Regular cardiac myocyte (primary cell): Measurements from ENCODE around the gene TICAM2. TPM values are rescaled to one million over a fixed set of nuclear protein-coding genes. Genes with fewer than 3 reads are reported as not detected.

Experiments
- total RNA-seq: library from RNA; depleted of rRNA; stranded (reverse); fragments of >200 nt; gene quantifications from 2 replicates; pipeline ENCODE4 v1.2.3, GENCODE V29; 2014

The TICAM2 gene, protein sequence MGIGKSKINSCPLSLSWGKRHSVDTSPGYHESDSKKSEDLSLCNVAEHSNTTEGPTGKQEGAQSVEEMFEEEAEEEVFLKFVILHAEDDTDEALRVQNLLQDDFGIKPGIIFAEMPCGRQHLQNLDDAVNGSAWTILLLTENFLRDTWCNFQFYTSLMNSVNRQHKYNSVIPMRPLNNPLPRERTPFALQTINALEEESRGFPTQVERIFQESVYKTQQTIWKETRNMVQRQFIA
- 3.1 and 6.3 TPM in 2 replicates for total RNA-seq

GRCh38 chr5:115601701-115602590 is at the start of gene TICAM2:
TICAM2 (minus strand) TSS chr5:115602479; CDS start chr5:115581256, 21,223 bp downstream.

DNA sequence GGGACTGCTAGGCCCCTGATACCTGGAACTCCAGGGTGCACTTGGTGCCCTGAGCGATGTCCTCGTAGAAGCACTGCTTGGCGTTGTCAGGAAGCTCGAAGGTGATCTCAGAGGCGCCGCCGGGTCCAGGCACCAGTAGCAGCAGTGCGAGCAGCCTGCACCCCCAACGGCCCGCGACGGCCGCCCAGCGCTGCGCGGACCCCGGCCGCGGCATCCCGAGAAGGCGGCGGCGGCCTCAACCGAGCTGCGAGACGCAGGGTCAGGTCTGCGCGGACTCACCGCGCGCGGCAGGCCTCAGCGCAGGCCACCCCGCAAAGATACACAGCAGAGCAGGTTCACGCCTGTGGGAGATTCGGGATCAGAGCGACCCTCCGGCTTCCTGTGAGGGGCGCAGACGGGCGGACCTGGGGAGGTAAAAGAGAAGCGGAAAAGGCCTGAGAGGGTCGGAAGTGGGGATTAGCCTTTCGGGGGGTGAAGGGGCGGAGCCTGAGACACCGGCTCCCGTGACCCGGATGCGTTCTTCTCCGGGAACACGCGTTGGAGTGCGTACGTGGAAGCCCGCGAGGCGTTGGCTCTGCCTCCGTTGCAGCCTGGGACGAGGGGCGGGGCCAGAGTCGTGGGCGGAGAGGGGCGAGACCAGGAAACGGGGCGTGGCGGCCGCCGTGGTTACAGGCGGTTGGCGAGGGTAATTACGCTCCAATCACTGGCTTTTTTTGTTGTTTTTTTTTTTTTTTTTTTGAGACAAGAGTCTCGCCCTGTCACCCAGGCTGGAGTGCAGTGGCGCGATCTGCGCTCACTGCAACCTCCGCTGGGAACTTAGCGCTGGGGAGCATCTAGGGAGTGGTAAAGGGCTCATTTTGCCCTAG is 23.5 kb upstream of the TICAM2 start, which contains the start of gene TMED7:
Gene TMED7, minus strand, starts transcription at position 458 of the 866 bp plus-strand sequence. Its CDS starts 244 bp downstream, at position 214.

DNA sequence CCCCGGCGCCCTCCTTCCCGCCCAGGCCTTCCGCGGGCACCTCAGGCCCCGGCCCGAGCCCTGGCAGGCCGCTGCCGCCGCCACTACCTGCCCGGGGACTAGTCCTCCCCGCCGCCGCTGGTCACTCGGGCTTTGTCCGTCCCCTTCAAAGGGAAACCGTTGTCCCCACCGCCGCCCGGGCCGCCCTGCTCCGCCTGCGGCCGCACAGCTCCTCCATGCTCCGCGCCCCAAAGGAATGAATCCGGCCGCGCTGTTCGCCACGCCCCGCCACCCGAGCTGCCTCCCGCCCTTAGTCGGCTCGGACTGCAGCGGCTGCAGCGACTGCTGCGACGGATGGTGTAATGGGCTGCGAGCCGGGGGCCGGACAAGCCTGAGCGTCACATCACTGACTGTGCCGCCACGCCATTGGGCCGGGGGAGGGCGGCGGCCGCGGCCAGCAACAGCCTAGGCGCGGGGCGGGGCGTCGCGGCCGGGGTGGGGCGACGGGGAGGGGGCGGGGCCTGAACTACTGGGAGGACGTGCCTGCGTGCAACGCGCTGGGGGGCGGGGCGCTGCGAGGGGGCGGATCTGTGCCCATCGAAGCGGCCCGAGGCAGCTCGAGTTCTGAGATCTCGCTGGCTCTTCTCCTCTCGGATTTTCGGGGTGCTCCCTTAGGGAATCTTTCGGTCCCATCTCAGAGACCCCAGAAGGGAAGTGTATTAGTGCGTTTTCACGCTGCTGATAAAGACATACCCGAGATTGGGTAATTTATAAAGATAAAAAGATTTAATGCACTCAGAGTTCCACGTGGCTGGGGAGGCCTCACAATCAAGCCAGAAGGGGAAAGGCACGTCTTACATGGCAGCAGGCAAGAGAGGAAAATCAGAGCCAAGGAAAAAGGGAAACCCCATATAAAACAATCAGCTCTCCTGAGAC is 57.6 kb downstream of the TICAM2 start, which contains the start of gene FEM1C:
Gene FEM1C, minus strand, starts transcription at position 340 of the 915 bp plus-strand sequence. CDS start 1,282 bp downstream, outside the sequence.

Other genes starting within 250 kb of the TICAM2 start
- 26.2 and 29.3 TPM in 2 replicates for gene FEM1C, start 57.7 kb downstream of the TICAM2 start, total RNA-seq
- 214 and 242 TPM in 2 replicates for gene TMED7, start 23.6 kb upstream of the TICAM2 start, total RNA-seq
- 1.5 and 3.4 TPM in 2 replicates for gene CDO1, start 214.2 kb upstream of the TICAM2 start, total RNA-seq
- gene ATG12, start 239.1 kb upstream of the TICAM2 start, total RNA-seq: 57.1 and 80.9 TPM in 2 replicates
- 118 and 121 TPM in 2 replicates for gene AP3S1, start 239.5 kb upstream of the TICAM2 start, total RNA-seq